HG03520 (cell line): ENCODE data around the gene ACKR4.
"Not testable (repeated sequence)": the region's sequence is repeated elsewhere in the genome, so short reads cannot be mapped to it uniquely, and the experiment has no call there.

Source experiments
- ATAC-seq: cut with Tn5 transposase; IDR thresholded peaks from one replicate; pipeline ENCODE4 v1.9.1; 2021; ENCODE audit warnings: mild to moderate bottlenecking, moderate library complexity; ENCODE audit not compliant: unreplicated experiment

Gene ACKR4

GRCh38 chr3:132638706-132639105, 41.6 kb downstream of the ACKR4 start:
- no peak for ATAC-seq

DNA sequence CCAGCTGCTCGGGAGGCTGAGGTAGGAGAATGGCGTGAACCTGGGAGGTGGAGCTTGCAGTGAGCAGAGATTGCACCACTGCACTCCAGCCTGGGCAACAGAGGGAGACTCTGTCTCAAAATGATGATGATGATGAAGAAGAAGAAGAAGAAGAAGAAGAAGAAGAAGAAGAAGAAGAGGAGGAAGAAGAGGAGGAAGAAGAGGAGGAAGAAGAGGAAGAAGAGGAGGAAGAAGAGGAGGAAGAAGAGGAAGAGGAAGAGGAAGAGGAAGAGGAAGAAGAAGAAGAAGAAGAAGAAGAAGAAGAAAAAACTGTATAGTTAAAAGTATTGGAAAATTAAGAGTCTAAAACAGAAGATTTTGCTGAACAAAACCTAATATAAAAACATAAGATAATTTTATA, 44.4 kb downstream of the ACKR4 start:
- ATAC-seq, result not testable (repeated sequence)

- no peak for ATAC-seq
These were observed 44.9 kb downstream of the ACKR4 start for GRCh38 chr3:132641837-132642538.

GRCh38 chr3:132642539-132642847, 45.4 kb downstream of the ACKR4 start:
- ATAC-seq, result no peak

- no peak for ATAC-seq
These were observed 46.3 kb downstream of the ACKR4 start for GRCh38 chr3:132643366-132643765.

DNA sequence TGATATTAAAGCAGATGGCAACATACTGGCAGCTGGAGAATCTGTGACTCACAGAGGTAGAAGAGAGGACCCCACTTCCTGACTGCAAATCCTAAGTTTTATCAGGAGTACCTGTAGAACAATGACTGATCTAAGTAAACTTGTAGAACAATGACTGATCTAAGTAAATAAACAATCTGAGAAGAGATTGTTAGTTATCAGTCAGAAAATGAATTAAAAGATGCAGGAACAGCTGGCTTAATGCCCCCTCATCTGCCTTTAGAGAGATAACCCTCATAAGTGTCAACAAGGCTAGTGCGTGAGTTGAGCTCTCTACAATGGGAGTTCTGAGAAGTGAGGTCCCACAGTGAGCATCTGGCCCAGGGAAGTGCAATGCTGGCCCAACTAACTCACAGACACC, 48.0 kb downstream of the ACKR4 start:
- no peak for ATAC-seq

GRCh38 chr3:132650153-132650552, 53.1 kb downstream of the ACKR4 start:
- no peak for ATAC-seq
